GM12874 (cell line): Measurements from ENCODE around the gene OR4K2.

Experiments
- TF ChIP-seq, protein P1 (sequence below): IDR thresholded peaks from 2 replicates; pipeline ENCODE4 v1.5.1; 2011; ENCODE audit warnings: low read depth, mild to moderate bottlenecking, control low read depth, low read length, moderate library complexity; ENCODE audit not compliant: insufficient read depth

The OR4K2 gene

DNA sequence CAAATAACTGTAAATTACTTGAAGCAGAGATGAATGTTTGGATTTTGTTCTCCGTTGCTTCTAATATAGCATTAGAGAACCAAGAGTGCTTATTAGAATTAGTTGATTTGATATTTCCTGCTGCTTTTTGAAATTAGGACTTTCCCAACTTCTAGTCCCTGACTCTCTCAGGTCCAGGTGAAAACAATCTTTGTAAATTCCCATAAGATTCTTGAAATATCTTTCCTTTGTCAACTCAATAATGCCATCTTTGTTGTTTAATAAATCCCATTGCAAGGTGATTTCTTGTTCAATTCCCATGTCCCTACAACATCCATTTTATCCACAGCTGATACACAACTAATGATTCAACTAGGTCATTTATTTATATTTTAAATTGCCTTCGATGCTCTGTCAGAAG, at the start of gene OR4K2:
Gene OR4K2, plus strand, starts transcription at position 301 of the 400 bp plus-strand sequence. CDS start 1,126 bp downstream, outside the sequence.
- TF ChIP-seq, protein P1, sequence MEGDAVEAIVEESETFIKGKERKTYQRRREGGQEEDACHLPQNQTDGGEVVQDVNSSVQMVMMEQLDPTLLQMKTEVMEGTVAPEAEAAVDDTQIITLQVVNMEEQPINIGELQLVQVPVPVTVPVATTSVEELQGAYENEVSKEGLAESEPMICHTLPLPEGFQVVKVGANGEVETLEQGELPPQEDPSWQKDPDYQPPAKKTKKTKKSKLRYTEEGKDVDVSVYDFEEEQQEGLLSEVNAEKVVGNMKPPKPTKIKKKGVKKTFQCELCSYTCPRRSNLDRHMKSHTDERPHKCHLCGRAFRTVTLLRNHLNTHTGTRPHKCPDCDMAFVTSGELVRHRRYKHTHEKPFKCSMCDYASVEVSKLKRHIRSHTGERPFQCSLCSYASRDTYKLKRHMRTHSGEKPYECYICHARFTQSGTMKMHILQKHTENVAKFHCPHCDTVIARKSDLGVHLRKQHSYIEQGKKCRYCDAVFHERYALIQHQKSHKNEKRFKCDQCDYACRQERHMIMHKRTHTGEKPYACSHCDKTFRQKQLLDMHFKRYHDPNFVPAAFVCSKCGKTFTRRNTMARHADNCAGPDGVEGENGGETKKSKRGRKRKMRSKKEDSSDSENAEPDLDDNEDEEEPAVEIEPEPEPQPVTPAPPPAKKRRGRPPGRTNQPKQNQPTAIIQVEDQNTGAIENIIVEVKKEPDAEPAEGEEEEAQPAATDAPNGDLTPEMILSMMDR: no peak

GRCh38 chr14:19828314-19828713, 46.6 kb upstream of the OR4K2 start:
- TF ChIP-seq, protein P1: no peak

DNA sequence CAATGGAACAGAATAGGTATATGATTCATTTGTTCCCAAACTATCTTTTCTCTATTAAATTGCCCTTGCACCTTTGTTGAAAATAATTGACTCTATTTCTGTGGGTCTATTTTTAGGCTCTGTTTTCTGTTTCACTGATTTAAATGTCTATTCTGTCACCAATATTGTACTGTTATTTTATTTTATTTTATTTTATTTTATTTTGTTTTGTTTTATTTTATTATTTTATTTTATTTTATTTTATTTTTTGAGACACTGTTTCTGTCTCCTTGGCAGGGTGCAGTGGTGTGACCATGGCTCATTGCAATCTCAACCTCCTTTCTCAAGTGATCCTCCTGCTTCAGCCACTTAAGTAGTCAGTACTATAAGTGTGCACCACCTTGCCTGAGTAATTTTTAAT, 36.5 kb upstream of the OR4K2 start:
- TF ChIP-seq, protein P1: no peak

- TF ChIP-seq, protein P1: no peak
Measured at GRCh38 chr14:19851365-19851764, 23.6 kb upstream of the OR4K2 start.

DNA sequence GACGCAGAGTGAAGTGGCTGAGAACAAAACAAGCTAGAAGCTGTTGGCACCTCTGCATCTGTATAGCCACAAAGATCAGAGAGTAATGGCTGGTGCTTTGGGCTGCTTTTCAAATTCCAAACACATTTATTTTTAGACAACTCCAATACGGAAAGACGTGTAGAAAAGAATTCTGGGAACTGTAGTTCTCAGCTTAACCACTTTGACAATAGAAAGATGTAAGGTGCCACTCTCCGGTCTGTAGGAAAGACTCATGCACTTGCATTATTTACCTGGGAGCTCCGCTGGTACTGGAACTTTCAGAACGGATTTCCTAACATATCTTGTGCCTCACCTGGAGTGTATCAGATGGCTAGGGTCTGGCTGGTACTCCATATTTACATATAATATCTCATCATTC, 1.8 kb upstream of the OR4K2 start:
- TF ChIP-seq, protein P1: no peak

DNA sequence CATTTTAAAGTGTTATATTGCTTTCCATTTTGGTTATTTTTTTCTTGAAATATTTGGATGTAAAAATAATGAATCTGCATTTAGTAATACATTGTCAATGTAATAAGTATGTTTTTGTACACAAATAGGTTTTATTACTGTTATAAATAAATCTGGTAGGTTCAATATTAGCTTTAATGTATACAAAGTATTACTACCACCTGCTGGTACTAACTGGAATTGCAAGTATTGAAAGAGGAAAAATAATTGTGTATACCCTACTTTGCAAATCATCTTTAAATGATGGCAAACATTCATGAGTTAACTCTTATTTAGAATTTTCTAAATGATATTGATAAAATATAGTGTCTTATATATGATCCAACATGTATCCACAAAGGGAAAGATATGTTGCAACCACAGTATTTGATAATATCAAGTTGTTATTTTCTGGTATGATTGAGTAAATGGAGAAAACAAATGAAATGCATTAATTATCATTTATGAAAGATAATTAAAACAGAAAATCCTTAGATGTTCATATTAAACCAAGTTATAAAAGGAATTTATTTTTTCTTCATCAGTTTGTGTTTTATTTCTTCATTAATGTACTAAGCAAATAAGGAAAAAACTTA, 3.2 kb downstream of the OR4K2 start:
- TF ChIP-seq, protein P1: peak; percentile 19; the same call in 1 of the 2 replicates

GRCh38 chr14:19895282-19895681, 20.3 kb downstream of the OR4K2 start:
- TF ChIP-seq, protein P1: no peak
